Mesenchymal stem cell (in vitro differentiated cells and primary cell): ENCODE measurements around the gene TTC39A.

Source experiments
- DNase-seq: peaks from one replicate; pipeline ENCODE4 v3.0.0-alpha.2; 2013
- H2AFZ ChIP-seq: one replicate; pipeline ENCODE4 v1.6.1; 2013; ENCODE audit warnings: low read depth, mild to moderate bottlenecking, control low read depth, inconsistent platforms, low read length, moderate library complexity
- H2AK5ac ChIP-seq: 2 replicates; pipeline ENCODE4 v1.6.1; 2013; ENCODE audit warnings: low read length, moderate library complexity, mild to moderate bottlenecking, inconsistent platforms; ENCODE audit not compliant: severe bottlenecking
- H2BK120ac ChIP-seq: one replicate; pipeline ENCODE4 v1.6.1; 2013; ENCODE audit warnings: low read depth, mild to moderate bottlenecking, inconsistent platforms, low read length, moderate library complexity
- H2BK12ac ChIP-seq, 2 experiments: one replicate each; pipeline ENCODE4 v1.6.1; 2013; ENCODE audit warnings: inconsistent platforms in 2 of 2, low read length in 2 of 2, mild to moderate bottlenecking in 2 of 2, moderate library complexity in 2 of 2, control low read depth in 1 of 2
- H2BK15ac ChIP-seq: one replicate; pipeline ENCODE4 v1.6.1; 2013; ENCODE audit warnings: mild to moderate bottlenecking, low read depth, inconsistent platforms; ENCODE audit not compliant: poor library complexity, severe bottlenecking
- H2BK5ac ChIP-seq: 2 replicates; pipeline ENCODE4 v1.6.1; 2013; ENCODE audit warnings: low read depth, mild to moderate bottlenecking, low read length, control low read depth, inconsistent platforms; ENCODE audit not compliant: poor library complexity, severe bottlenecking
- H3K14ac ChIP-seq, 2 experiments: one replicate each; pipeline ENCODE4 v1.6.1; 2013; ENCODE audit warnings: inconsistent platforms in 2 of 2, low read length in 2 of 2, control low read depth in 1 of 2, mild to moderate bottlenecking in 1 of 2, moderate library complexity in 1 of 2
- H3K18ac ChIP-seq, 2 experiments: one replicate each; pipeline ENCODE4 v1.6.1; 2013; ENCODE audit warnings: inconsistent platforms in 2 of 2, low read length in 2 of 2, control low read depth in 1 of 2, low read depth in 1 of 2, mild to moderate bottlenecking in 1 of 2
- H3K23ac ChIP-seq, 2 experiments: one replicate each; pipeline ENCODE4 v1.6.1; 2013; ENCODE audit warnings: inconsistent platforms in 2 of 2, low read length in 2 of 2, mild to moderate bottlenecking in 2 of 2, moderate library complexity in 2 of 2, control low read depth in 1 of 2
- H3K27ac ChIP-seq: 2 replicates; pipeline ENCODE4 v1.5.1; 2013; ENCODE audit warnings: mild to moderate bottlenecking, moderate library complexity, low read length, control low read depth, inconsistent platforms; ENCODE audit not compliant: poor library complexity, severe bottlenecking
- H3K27me3 ChIP-seq, 2 experiments: 2 replicates each; pipeline versions ENCODE4 v1.6.1 to v1.7.0; 2013; ENCODE audit warnings: low read length in 2 of 2, mild to moderate bottlenecking in 2 of 2, moderate library complexity in 2 of 2, control low read depth in 1 of 2, inconsistent platforms in 1 of 2; ENCODE audit not compliant: control insufficient read depth in 1 of 2, insufficient read depth in 1 of 2
- H3K36me3 ChIP-seq, 2 experiments: 2 replicates each; pipeline versions ENCODE4 v1.6.1 to v1.7.0; 2013; ENCODE audit warnings: low read length in 2 of 2, control low read depth in 1 of 2, inconsistent platforms in 1 of 2, low read depth in 1 of 2, mild to moderate bottlenecking in 1 of 2; ENCODE audit not compliant: insufficient read depth in 2 of 2, control insufficient read depth in 1 of 2
- H3K4ac ChIP-seq, 2 experiments: one replicate each; pipeline ENCODE4 v1.6.1; 2013; ENCODE audit warnings: inconsistent platforms in 2 of 2, low read length in 2 of 2, mild to moderate bottlenecking in 2 of 2, moderate library complexity in 2 of 2, control low read depth in 1 of 2, low read depth in 1 of 2
- H3K4me1 ChIP-seq: 2 replicates; pipeline ENCODE4 v1.6.1; 2013; ENCODE audit warnings: low read depth, low read length, control low read depth; ENCODE audit not compliant: control insufficient read depth, insufficient read depth
- H3K4me2 ChIP-seq: 2 replicates; pipeline ENCODE4 v1.6.1; 2013; ENCODE audit warnings: low read length, mild to moderate bottlenecking, inconsistent platforms; ENCODE audit not compliant: poor library complexity, severe bottlenecking
- H3K4me3 ChIP-seq, 2 experiments: 2 replicates each; pipeline versions ENCODE4 v1.5.1 to v1.7.0; 2013; ENCODE audit warnings: low read length in 2 of 2, mild to moderate bottlenecking in 2 of 2, control low read depth in 1 of 2, low read depth in 1 of 2; ENCODE audit not compliant: insufficient read depth in 1 of 2
- H3K79me1 ChIP-seq: replicated peaks from 2 replicates; pipeline ENCODE4 v1.6.1; 2013; ENCODE audit warnings: mild to moderate bottlenecking, control low read depth, low read length, inconsistent platforms; ENCODE audit not compliant: poor library complexity, severe bottlenecking
- H3K9ac ChIP-seq: 2 replicates; pipeline ENCODE4 v1.7.0; 2013; ENCODE audit warnings: mild to moderate bottlenecking, low read length, moderate library complexity
- H3K9me3 ChIP-seq: 2 replicates; pipeline ENCODE4 v1.7.0; 2013; ENCODE audit warnings: mild to moderate bottlenecking, low read length; ENCODE audit not compliant: control insufficient read depth
- H4K8ac ChIP-seq: one replicate; pipeline ENCODE4 v1.6.1; 2013; ENCODE audit warnings: inconsistent platforms, mild to moderate bottlenecking, low read length, moderate library complexity
- H4K91ac ChIP-seq: one replicate; pipeline ENCODE4 v1.6.1; 2013; ENCODE audit warnings: mild to moderate bottlenecking, low read length, inconsistent platforms
- WGBS: methylation state at CpG from one replicate; pipeline ENCODE4 v1.1.7; 2013; ENCODE audit warnings: mixed read lengths; 5-methylcytosine and 5-hydroxymethylcytosine counted together

Gene TTC39A

GRCh38 chr1:51369171-51369570 lies 38.8 kb upstream of the TTC39A start:
- Histone ChIP-seq H3K4me3 (no peak overlapping the region), H3K9ac (no peak overlapping the region), H2AFZ (no peak overlapping the region), H2BK15ac (no peak overlapping the region), H2BK5ac (no peak overlapping the region), H3K36me3 (peaks cover 14 to 70% of the 10 kb centered on the region in 2 experiments), H2BK120ac (no peak overlapping the region), H3K9me3 (no peaks in the 10 kb centered on the region), H4K91ac (no peak overlapping the region), H3K27me3 (no peaks in the 10 kb centered on the region), H3K4ac (no peak overlapping the region), H3K79me1 (peaks cover 3% of the 10 kb centered on the region), H3K4me2 (no peak overlapping the region), H3K23ac (no peak overlapping the region), H2BK12ac (no peak overlapping the region), H3K14ac (no peak overlapping the region), H3K18ac (no peak overlapping the region), H3K4me1 (no peaks in the 10 kb centered on the region), H4K8ac (no peak overlapping the region), H2AK5ac (no peak overlapping the region), H3K27ac (no peak overlapping the region)
- DNase-seq, result no peak
- WGBS, result 95% methylated on average over 3 of the region's 4 CpGs

GRCh38 chr1:51365774-51366173 lies 35.4 kb upstream of the TTC39A start:
- H2BK120ac ChIP-seq, result no peak overlapping the region
- no peak overlapping the region for H2AFZ ChIP-seq
- DNase-seq, result no peak
- H3K14ac ChIP-seq, result no peak overlapping the region
- no peak overlapping the region for H3K4ac ChIP-seq
- no peak overlapping the region for H3K9ac ChIP-seq
- no peak overlapping the region for H4K91ac ChIP-seq
- H3K4me2 ChIP-seq, result no peak overlapping the region
- H4K8ac ChIP-seq, result no peak overlapping the region
- H3K27me3 ChIP-seq, result no peaks in the 10 kb centered on the region
- H3K27ac ChIP-seq, result no peak overlapping the region
- no peak overlapping the region for H3K4me3 ChIP-seq
- no peak overlapping the region for H2BK15ac ChIP-seq
- peaks cover 6 to 72% of the 10 kb centered on the region in 2 experiments for H3K36me3 ChIP-seq
- no peak overlapping the region for H3K23ac ChIP-seq
- peaks cover 3% of the 10 kb centered on the region for H3K79me1 ChIP-seq
- H2BK5ac ChIP-seq, result no peak overlapping the region
- no CpG with 5 or more reads among the region's 1 CpG for WGBS
- no peaks in the 10 kb centered on the region for H3K9me3 ChIP-seq
- H2BK12ac ChIP-seq, result no peak overlapping the region
- H3K18ac ChIP-seq, result no peak overlapping the region
- H3K4me1 ChIP-seq, result no peaks in the 10 kb centered on the region
- no peak overlapping the region for H2AK5ac ChIP-seq

- whole genome bisulfite sequencing, result 91% methylated on average over 3 of the region's 4 CpGs
Measured at GRCh38 chr1:51359879-51360278, 29.5 kb upstream of the TTC39A start.

GRCh38 chr1:51355382-51355781 lies 25.0 kb upstream of the TTC39A start:
- 100% methylated on average over 1 of the region's 1 CpG for WGBS

More at GRCh38 chr1:51359879-51360278, 29.5 kb upstream of the TTC39A start:
- no peak overlapping the region for H2AK5ac ChIP-seq
- H3K4me3 ChIP-seq, result no peak overlapping the region
- H2AFZ ChIP-seq, result no peak overlapping the region
- no peak overlapping the region for H4K91ac ChIP-seq
- no peak overlapping the region for H3K4ac ChIP-seq
- H2BK5ac ChIP-seq, result no peak overlapping the region
- H3K14ac ChIP-seq, result no peak overlapping the region
- no peak overlapping the region for H2BK12ac ChIP-seq
- no peaks in the 10 kb centered on the region for H3K4me1 ChIP-seq
- H2BK120ac ChIP-seq, result no peak overlapping the region
- H3K27ac ChIP-seq, result no peak overlapping the region
- no peak overlapping the region for H3K23ac ChIP-seq
- no peak overlapping the region for H3K9ac ChIP-seq
- H3K27me3 ChIP-seq, result no peaks in the 10 kb centered on the region
- no peak overlapping the region for H3K4me2 ChIP-seq
- no peak overlapping the region for H3K18ac ChIP-seq
- H3K36me3 ChIP-seq, result peaks cover 5 to 68% of the 10 kb centered on the region in 2 experiments
- H2BK15ac ChIP-seq, result no peak overlapping the region
- no peaks in the 10 kb centered on the region for H3K9me3 ChIP-seq
- no peak for DNase-seq
- no peak overlapping the region for H4K8ac ChIP-seq
- peaks cover 4% of the 10 kb centered on the region for H3K79me1 ChIP-seq

More at GRCh38 chr1:51355382-51355781, 25.0 kb upstream of the TTC39A start:
- no peak overlapping the region for H3K9ac ChIP-seq
- no peak overlapping the region for H3K18ac ChIP-seq
- H4K91ac ChIP-seq, result no peak overlapping the region
- no peaks in the 10 kb centered on the region for H3K9me3 ChIP-seq
- H2AK5ac ChIP-seq, result no peak overlapping the region
- H3K36me3 ChIP-seq, result peaks cover 6 to 44% of the 10 kb centered on the region in 2 experiments
- no peak overlapping the region for H3K4me2 ChIP-seq
- no peak overlapping the region for H3K23ac ChIP-seq
- no peak overlapping the region for H4K8ac ChIP-seq
- DNase-seq, result no peak
- H2BK12ac ChIP-seq, result no peak overlapping the region
- no peak overlapping the region for H2BK120ac ChIP-seq
- H3K27ac ChIP-seq, result no peak overlapping the region
- H2BK5ac ChIP-seq, result no peak overlapping the region
- H3K4me1 ChIP-seq, result no peaks in the 10 kb centered on the region
- H3K4me3 ChIP-seq, result no peak overlapping the region
- no peak overlapping the region for H3K14ac ChIP-seq
- H3K79me1 ChIP-seq, result peaks cover 2% of the 10 kb centered on the region
- no peak overlapping the region for H2BK15ac ChIP-seq
- H3K27me3 ChIP-seq, result no peaks in the 10 kb centered on the region
- H2AFZ ChIP-seq, result no peak overlapping the region
- no peak overlapping the region for H3K4ac ChIP-seq
